Bronchial epithelial cell (primary cell): ENCODE data around the gene ZNF521. TPM values are rescaled to one million over a fixed set of nuclear protein-coding genes. Genes with fewer than 3 reads are reported as not detected.

Source experiments
- DNase-seq: peaks from one replicate; pipeline ENCODE4 v3.0.0-alpha.2; 2010; ENCODE audit warnings: low read depth
- FAIRE-seq: peaks from 2 replicates; lab custom pipeline; 2011; peaks lifted over from hg19 to GRCh38; lab: Jason Lieb, UNC
- H3K27me3 ChIP-seq: 2 replicates; pipeline ENCODE4 v1.5.1; 2011; ENCODE audit warnings: low read length; ENCODE audit not compliant: control insufficient read depth, insufficient read depth
- H3K36me3 ChIP-seq: 2 replicates; pipeline ENCODE4 v1.5.1; 2011; ENCODE audit warnings: low read length; ENCODE audit not compliant: control insufficient read depth, insufficient read depth
- H3K4me3 ChIP-seq: 2 replicates; pipeline ENCODE4 v1.5.1; 2011; ENCODE audit warnings: mild to moderate bottlenecking, low read depth, low read length, control low read depth
- CTCF ChIP-seq: IDR thresholded peaks from 2 replicates; pipeline ENCODE4 v1.5.1; 2011; ENCODE audit warnings: mild to moderate bottlenecking, moderate library complexity, low read length, control low read depth, inconsistent platforms; ENCODE audit not compliant: insufficient read depth, severe bottlenecking
- total RNA-seq: library from RNA; depleted of rRNA; stranded (reverse); fragments of >200 nt; gene quantifications from 2 replicates; pipeline ENCODE4 v1.2.1, GENCODE V29; 2014

The ZNF521 gene
- total RNA-seq, 1 donor from 2014 or later = 0.53 TPM

GRCh38 chr18:25261768-25262167 is 90.2 kb downstream of the ZNF521 start:
- H3K27me3 ChIP-seq = no peaks in the 10 kb centered on the region
- no peak overlapping the region for H3K4me3 ChIP-seq
- FAIRE-seq = no peak
- H3K36me3 ChIP-seq = no peaks in the 10 kb centered on the region
- TF ChIP-seq CTCF = no peak
- no peak for DNase-seq

GRCh38 chr18:25256439-25256838 is 95.5 kb downstream of the ZNF521 start:
- no peak for FAIRE-seq
- no peaks in the 10 kb centered on the region for H3K27me3 ChIP-seq
- TF ChIP-seq CTCF = no peak
- no peak overlapping the region for H3K4me3 ChIP-seq
- no peak for DNase-seq
- no peaks in the 10 kb centered on the region for H3K36me3 ChIP-seq

- H3K36me3 ChIP-seq = no peaks in the 10 kb centered on the region
- no peak for FAIRE-seq
- H3K4me3 ChIP-seq = no peak overlapping the region
- no peaks in the 10 kb centered on the region for H3K27me3 ChIP-seq
- no peak for TF ChIP-seq CTCF
- DNase-seq = no peak
Observed at GRCh38 chr18:25253779-25254178, 98.2 kb downstream of the ZNF521 start.

GRCh38 chr18:25253136-25253535 is 98.8 kb downstream of the ZNF521 start:
- FAIRE-seq = no peak
- no peak for DNase-seq
- no peaks in the 10 kb centered on the region for H3K36me3 ChIP-seq
- no peak overlapping the region for H3K4me3 ChIP-seq
- TF ChIP-seq CTCF = no peak
- no peaks in the 10 kb centered on the region for H3K27me3 ChIP-seq

GRCh38 chr18:25251068-25251467 is 100.9 kb downstream of the ZNF521 start:
- TF ChIP-seq CTCF = no peak
- Histone ChIP-seq H3K4me3 (no peak overlapping the region), H3K27me3 (no peaks in the 10 kb centered on the region), H3K36me3 (no peaks in the 10 kb centered on the region)
- DNase-seq (no peak), FAIRE-seq (no peak)

GRCh38 chr18:25250474-25250851 is 101.5 kb downstream of the ZNF521 start:
- H3K27me3 ChIP-seq = no peaks in the 10 kb centered on the region
- TF ChIP-seq CTCF = no peak
- H3K4me3 ChIP-seq = no peak overlapping the region
- DNase-seq (no peak), FAIRE-seq (no peak)
- no peaks in the 10 kb centered on the region for H3K36me3 ChIP-seq
